ENCODE measurements around the gene NBEAL2. TPM values are rescaled to one million over a fixed set of nuclear protein-coding genes. Genes with fewer than 3 reads are reported as not detected.

Gene NBEAL2
- total and polyA plus RNA-seq, 10 of the 15 experiments (the other 5 are each of a cell fraction or from before 2014, with no cell fraction given) = 0.07 to 127 (median 29.4) TPM

DNA sequence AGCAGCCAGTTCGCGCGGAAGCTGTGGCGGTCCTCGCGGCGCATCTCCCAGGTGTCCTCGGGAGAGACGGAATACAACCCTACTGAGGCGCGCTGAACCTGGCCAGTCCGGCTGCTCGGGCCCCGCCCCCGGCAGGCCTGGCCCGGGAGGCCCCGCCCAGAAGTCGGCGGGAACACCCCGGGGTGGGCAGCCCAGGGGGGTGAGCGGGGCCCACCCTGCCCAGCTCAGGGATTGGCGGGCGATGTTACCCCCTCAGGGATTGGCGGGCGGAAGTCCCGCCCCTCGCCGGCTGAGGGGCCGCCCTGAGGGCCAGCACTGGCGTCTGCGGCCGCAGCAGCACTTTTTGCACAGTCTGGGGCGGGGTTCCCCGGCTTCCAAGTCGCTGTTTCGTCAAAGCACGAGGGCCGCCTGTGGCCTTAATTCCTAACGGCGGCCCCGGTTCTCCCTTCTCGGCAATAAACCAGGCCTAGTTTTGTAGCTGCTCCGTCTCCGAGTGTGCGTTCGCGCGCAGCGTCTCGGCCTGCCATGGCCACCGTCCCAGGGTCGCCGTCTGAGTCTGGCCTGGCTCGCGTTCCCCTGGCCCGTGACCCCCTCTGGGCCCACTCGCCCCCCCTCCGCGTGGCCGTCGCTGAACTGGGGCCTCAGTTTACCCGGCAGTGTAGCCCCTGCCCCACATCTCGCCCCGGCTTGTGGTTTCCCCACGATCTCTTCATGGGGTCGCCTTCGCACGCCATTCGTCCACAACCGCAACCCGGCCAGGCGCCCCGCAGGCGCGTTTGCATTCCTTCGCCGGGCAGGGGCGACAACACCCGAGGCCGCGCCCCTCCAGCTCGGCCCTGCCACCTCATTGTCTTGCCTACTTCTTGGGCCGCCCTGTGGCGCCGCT is 30.0 kb downstream of the NBEAL2 start (continued):
- TF ChIP-seq ZNF592 (IDR thresholded peaks at IDR 0.05) (no peak), BACH1 (IDR thresholded peaks at IDR 0.05; ENCODE audit: borderline replicate concordance) (no peak), NRF1 (conservative IDR thresholded peaks at IDR 0.05; ENCODE audit: low read depth, low read length) (no peak), ATF2 (IDR thresholded peaks at IDR 0.05; ENCODE audit: low read length) (no peak), JUND (IDR thresholded peaks at IDR 0.05; ENCODE audit: low read depth, low read length) (no peak), POLR2AphosphoS2 (IDR thresholded peaks at IDR 0.05; ENCODE audit: low read depth, low read length) (peak; percentile 24; the same call in 1 of the 2 replicates), MYB (IDR thresholded peaks at IDR 0.05; ENCODE audit: borderline replicate concordance, low read depth, low read length) (no peak), ZNF622 (IDR thresholded peaks at IDR 0.05) (no peak), NFIC (IDR thresholded peaks at IDR 0.05; ENCODE audit: low read depth, low read length) (no peak), ZNF207 (IDR thresholded peaks at IDR 0.05; ENCODE audit: borderline replicate concordance) (no peak), MLLT1 (IDR thresholded peaks at IDR 0.05) (no peak), CBX5 (IDR thresholded peaks at IDR 0.05; ENCODE audit: low read depth) (no peak), WRNIP1 (IDR thresholded peaks at IDR 0.05; ENCODE audit: borderline replicate concordance, low read depth, low read length) (no peak), LARP7 (IDR thresholded peaks at IDR 0.05) (peak; percentile 18; the same call in 1 of the 2 replicates), SUZ12 (IDR thresholded peaks at IDR 0.05; ENCODE audit: unreplicated experiment) (no peak), GABPA (IDR thresholded peaks at IDR 0.05; ENCODE audit: low read depth) (no peak; the same call in 1 of the 2 replicates), FOS (IDR thresholded peaks at IDR 0.05; ENCODE audit: borderline replicate concordance, extremely low read depth, insufficient read length) (no peak), CBFB (IDR thresholded peaks at IDR 0.05; ENCODE audit: low read depth) (no peak), YY1 (IDR thresholded peaks at IDR 0.05; ENCODE audit: low read depth, low read length) (peak; percentile 28; the same call in 1 of the 2 replicates), RFX5 (IDR thresholded peaks at IDR 0.05; ENCODE audit: low read depth, low read length) (no peak)
- TF ChIP-seq, protein P1, sequence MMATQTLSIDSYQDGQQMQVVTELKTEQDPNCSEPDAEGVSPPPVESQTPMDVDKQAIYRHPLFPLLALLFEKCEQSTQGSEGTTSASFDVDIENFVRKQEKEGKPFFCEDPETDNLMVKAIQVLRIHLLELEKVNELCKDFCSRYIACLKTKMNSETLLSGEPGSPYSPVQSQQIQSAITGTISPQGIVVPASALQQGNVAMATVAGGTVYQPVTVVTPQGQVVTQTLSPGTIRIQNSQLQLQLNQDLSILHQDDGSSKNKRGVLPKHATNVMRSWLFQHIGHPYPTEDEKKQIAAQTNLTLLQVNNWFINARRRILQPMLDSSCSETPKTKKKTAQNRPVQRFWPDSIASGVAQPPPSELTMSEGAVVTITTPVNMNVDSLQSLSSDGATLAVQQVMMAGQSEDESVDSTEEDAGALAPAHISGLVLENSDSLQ (IDR thresholded peaks at IDR 0.05) = peak; percentile 94

Data from GM12878 (cell line).